OCI-LY1 (cell line): ENCODE data around the gene DEFB129.

Experiments
- H2AFZ ChIP-seq: fragments of 200-600 bp; sonication (generic), shearing (Covaris generic); 2 replicates; pipeline ENCODE4 v1.6.0; 2014; ENCODE audit warnings: antibody characterized with exemption, mild to moderate bottlenecking, low read length
- H3F3A ChIP-seq: fragments of 200-600 bp; sonication (generic), shearing (Covaris generic); 2 replicates; pipeline ENCODE4 v1.6.0; 2014; ENCODE audit warnings: mild to moderate bottlenecking, antibody characterized with exemption, low read length, moderate library complexity; ENCODE audit not compliant: insufficient read depth
- H3K27ac ChIP-seq: fragments of 200-600 bp; sonication (generic); 2 replicates; pipeline ENCODE4 v1.5.1; 2014; ENCODE audit warnings: low read length, mixed run types, mild to moderate bottlenecking, low read depth; ENCODE audit not compliant: poor library complexity, severe bottlenecking
- H3K27me3 ChIP-seq: fragments of 200-600 bp; sonication (generic); 2 replicates; pipeline ENCODE4 v1.6.0; 2014; ENCODE audit warnings: antibody characterized with exemption, mild to moderate bottlenecking, low read length, moderate library complexity; ENCODE audit not compliant: insufficient read depth
- H3K36me3 ChIP-seq: fragments of 200-600 bp; sonication (generic); 2 replicates; pipeline ENCODE4 v1.6.1; 2014; ENCODE audit warnings: mild to moderate bottlenecking, antibody characterized with exemption, low read length, moderate library complexity, mixed read lengths; ENCODE audit not compliant: insufficient read depth
- H3K4me1 ChIP-seq: fragments of 200-600 bp; sonication (generic); 2 replicates; pipeline ENCODE4 v1.5.1; 2014; ENCODE audit warnings: mild to moderate bottlenecking, low read length, moderate library complexity; ENCODE audit not compliant: insufficient read depth, severe bottlenecking
- H3K4me2 ChIP-seq: fragments of 200-600 bp; sonication (generic), shearing (Covaris generic); 2 replicates; pipeline ENCODE4 v1.6.1; 2014; ENCODE audit warnings: low read length
- H3K4me3 ChIP-seq: fragments of 200-600 bp; sonication (generic); 2 replicates; pipeline ENCODE4 v1.5.1; 2014; ENCODE audit warnings: low read length, low read depth, mild to moderate bottlenecking, mixed read lengths; ENCODE audit not compliant: poor library complexity, severe bottlenecking
- H3K79me2 ChIP-seq: fragments of 200-600 bp; shearing (Covaris generic); 2 replicates; pipeline ENCODE4 v1.6.1; 2016; ENCODE audit warnings: mixed run types, low read length, mixed read lengths; ENCODE audit not compliant: insufficient read depth
- H3K9ac ChIP-seq: fragments of 200-600 bp; sonication (generic), shearing (Covaris generic); 2 replicates; pipeline ENCODE4 v1.6.1; 2014; ENCODE audit warnings: mild to moderate bottlenecking, low read length, mixed read lengths
- H3K9me2 ChIP-seq: fragments of 200-600 bp; sonication (generic), shearing (Covaris generic); 2 replicates; pipeline ENCODE4 v1.6.1; 2014; ENCODE audit warnings: low read depth, mild to moderate bottlenecking, low read length, mixed read lengths
- H3K9me3 ChIP-seq: fragments of 200-600 bp; shearing (Covaris generic); 2 replicates; pipeline ENCODE4 v1.6.1; 2014; ENCODE audit warnings: low read length, mixed read lengths
- H4K20me1 ChIP-seq: fragments of 200-600 bp; sonication (generic), shearing (Covaris generic); 2 replicates; pipeline ENCODE4 v1.6.0; 2016; ENCODE audit warnings: mild to moderate bottlenecking, low read length; ENCODE audit not compliant: insufficient read depth
- EZH2 ChIP-seq: fragments of 200-600 bp; sonication (generic), shearing (Covaris generic); IDR thresholded peaks from 2 replicates; pipeline ENCODE4 v1.8.0; 2017; ENCODE audit warnings: borderline replicate concordance, mixed run types, mild to moderate bottlenecking, antibody characterized with exemption, low read length, moderate library complexity, mixed read lengths
- TF ChIP-seq, protein P1 (sequence below): fragments of 200-600 bp; sonication (generic), shearing (Covaris generic); IDR thresholded peaks from 2 replicates; pipeline ENCODE4 v1.5.1; 2017; ENCODE audit warnings: mild to moderate bottlenecking, antibody characterized with exemption, low read length, moderate library complexity, mixed read lengths

Gene DEFB129

DNA sequence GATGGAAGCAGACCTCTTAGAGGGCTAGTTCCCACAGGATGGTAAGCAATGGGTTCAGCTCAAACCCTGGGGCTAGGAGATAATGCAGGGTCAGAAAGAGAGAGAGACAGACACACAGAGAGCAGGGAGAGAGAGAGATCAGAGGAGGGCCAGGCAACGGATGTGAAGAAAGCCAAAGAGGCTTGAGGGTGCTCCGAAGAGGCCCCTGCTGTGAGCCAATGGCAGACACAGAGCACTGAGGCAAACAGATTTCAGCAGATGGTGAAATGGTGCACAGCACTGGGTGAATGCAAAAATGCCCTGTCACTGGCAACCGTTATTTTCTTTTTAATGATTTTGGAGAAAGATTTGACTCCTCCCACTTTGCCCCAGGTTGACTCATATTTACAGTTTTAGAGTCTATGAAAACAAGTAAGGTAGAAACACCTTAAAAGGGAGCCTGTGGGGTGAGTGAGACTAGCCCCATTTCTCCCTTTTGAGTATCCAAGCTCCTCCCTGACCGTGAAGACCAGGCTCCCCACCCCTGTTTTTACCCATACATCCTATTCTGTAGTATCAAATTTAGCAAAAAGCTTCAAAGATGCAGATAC, 31.3 kb downstream of the DEFB129 start:
- Histone ChIP-seq H3K9me3 (no peaks in the 10 kb centered on the region), H3K4me2 (no peak overlapping the region), H3K4me1 (no peaks in the 10 kb centered on the region), H3K36me3 (no peaks in the 10 kb centered on the region), H2AFZ (no peak overlapping the region), H3K27ac (no peak overlapping the region), H3K4me3 (no peak overlapping the region), H3K27me3 (0 out of 2 replicates have a peak, but pooled peaks cover 4% of the 10 kb centered on the region), H3F3A (no peaks in the 10 kb centered on the region), H4K20me1 (no peaks in the 10 kb centered on the region), H3K9ac (no peak overlapping the region), H3K9me2 (no peaks in the 10 kb centered on the region), H3K79me2 (no peaks in the 10 kb centered on the region)
- no peak for TF ChIP-seq EZH2
- TF ChIP-seq, protein P1, sequence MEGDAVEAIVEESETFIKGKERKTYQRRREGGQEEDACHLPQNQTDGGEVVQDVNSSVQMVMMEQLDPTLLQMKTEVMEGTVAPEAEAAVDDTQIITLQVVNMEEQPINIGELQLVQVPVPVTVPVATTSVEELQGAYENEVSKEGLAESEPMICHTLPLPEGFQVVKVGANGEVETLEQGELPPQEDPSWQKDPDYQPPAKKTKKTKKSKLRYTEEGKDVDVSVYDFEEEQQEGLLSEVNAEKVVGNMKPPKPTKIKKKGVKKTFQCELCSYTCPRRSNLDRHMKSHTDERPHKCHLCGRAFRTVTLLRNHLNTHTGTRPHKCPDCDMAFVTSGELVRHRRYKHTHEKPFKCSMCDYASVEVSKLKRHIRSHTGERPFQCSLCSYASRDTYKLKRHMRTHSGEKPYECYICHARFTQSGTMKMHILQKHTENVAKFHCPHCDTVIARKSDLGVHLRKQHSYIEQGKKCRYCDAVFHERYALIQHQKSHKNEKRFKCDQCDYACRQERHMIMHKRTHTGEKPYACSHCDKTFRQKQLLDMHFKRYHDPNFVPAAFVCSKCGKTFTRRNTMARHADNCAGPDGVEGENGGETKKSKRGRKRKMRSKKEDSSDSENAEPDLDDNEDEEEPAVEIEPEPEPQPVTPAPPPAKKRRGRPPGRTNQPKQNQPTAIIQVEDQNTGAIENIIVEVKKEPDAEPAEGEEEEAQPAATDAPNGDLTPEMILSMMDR = no peak

- H3K9ac ChIP-seq = no peak overlapping the region
- H3K9me3 ChIP-seq = no peaks in the 10 kb centered on the region
- 0 out of 2 replicates have a peak, but pooled peaks cover 4% of the 10 kb centered on the region for H3K27me3 ChIP-seq
- H2AFZ ChIP-seq = no peak overlapping the region
- no peaks in the 10 kb centered on the region for H3K79me2 ChIP-seq
- TF ChIP-seq, protein P1 = peak; percentile 32; the same call in 1 of the 2 replicates
- TF ChIP-seq EZH2 = no peak
- no peak overlapping the region for H3K27ac ChIP-seq
- H3K4me3 ChIP-seq = no peak overlapping the region
- no peaks in the 10 kb centered on the region for H3F3A ChIP-seq
- no peaks in the 10 kb centered on the region for H3K4me1 ChIP-seq
- no peaks in the 10 kb centered on the region for H4K20me1 ChIP-seq
- no peaks in the 10 kb centered on the region for H3K36me3 ChIP-seq
- H3K4me2 ChIP-seq = no peak overlapping the region
- no peaks in the 10 kb centered on the region for H3K9me2 ChIP-seq
These were observed 31.9 kb downstream of the DEFB129 start for GRCh38 chr20:258963-259362.

DNA sequence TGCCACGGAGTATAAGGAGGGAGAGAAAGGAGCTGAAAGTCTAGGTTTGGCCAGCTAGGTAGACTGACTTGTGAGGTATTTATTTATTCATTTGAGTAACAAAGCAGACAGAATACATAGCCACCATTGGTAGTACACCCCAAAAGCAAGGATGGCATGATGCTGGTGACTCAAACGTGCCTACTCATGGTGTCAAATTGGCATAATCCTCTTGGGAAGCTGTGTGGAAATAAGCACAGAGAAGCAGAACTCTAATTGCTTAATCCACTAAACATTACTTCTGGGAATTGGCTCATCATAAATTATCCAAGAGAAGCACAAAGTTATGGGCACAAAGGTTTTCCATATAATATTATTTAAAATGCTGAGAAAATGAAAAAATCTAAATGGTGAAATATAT, 32.9 kb downstream of the DEFB129 start:
- Histone ChIP-seq H3K4me1 (no peaks in the 10 kb centered on the region), H3K27me3 (0 out of 2 replicates have a peak, but pooled peaks cover 4% of the 10 kb centered on the region)
- TF ChIP-seq, protein P1 = no peak
- TF ChIP-seq EZH2 = no peak

More for the DNA sequence above, 32.9 kb downstream of the DEFB129 start:
- H3K4me2 ChIP-seq = no peak overlapping the region
- no peaks in the 10 kb centered on the region for H4K20me1 ChIP-seq
- no peaks in the 10 kb centered on the region for H3K79me2 ChIP-seq
- H2AFZ ChIP-seq = no peak overlapping the region
- no peak overlapping the region for H3K9ac ChIP-seq
- no peaks in the 10 kb centered on the region for H3K36me3 ChIP-seq
- no peaks in the 10 kb centered on the region for H3F3A ChIP-seq
- no peaks in the 10 kb centered on the region for H3K9me3 ChIP-seq
- no peak overlapping the region for H3K4me3 ChIP-seq
- H3K27ac ChIP-seq = no peak overlapping the region
- H3K9me2 ChIP-seq = no peaks in the 10 kb centered on the region
